Stomach smooth muscle (tissue), 2 donors: Measurements from ENCODE around the gene KIF24.
A peak's percentile ranks its signal among the peaks of the same experiment; 100 is the strongest.

ENCODE experiments used
- H3K27ac ChIP-seq: one replicate; pipeline ENCODE4 v1.7.0; 2013; ENCODE audit warnings: mild to moderate bottlenecking, low read length, inconsistent platforms
- H3K27me3 ChIP-seq, 2 donors: one replicate each; pipeline ENCODE4 v1.7.0; 2013; ENCODE audit warnings: low read length in 2 of 2; ENCODE audit not compliant: insufficient read depth in 2 of 2, control insufficient read depth in 1 of 2
- H3K36me3 ChIP-seq, 2 donors: one replicate each; pipeline ENCODE4 v1.7.0; 2013; ENCODE audit warnings: low read length in 2 of 2; ENCODE audit not compliant: control insufficient read depth in 2 of 2, insufficient read depth in 2 of 2
- H3K4me1 ChIP-seq: one replicate; pipeline ENCODE4 v1.7.0; 2013; ENCODE audit warnings: low read length; ENCODE audit not compliant: control insufficient read depth, insufficient read depth
- H3K4me3 ChIP-seq, 2 donors: one replicate each; pipeline ENCODE4 v1.7.0; 2013; ENCODE audit warnings: low read length in 2 of 2
- H3K9ac ChIP-seq, 2 donors: one replicate each; pipeline ENCODE4 v1.7.0; 2013; ENCODE audit warnings: low read length in 2 of 2, mild to moderate bottlenecking in 1 of 2
- H3K9me3 ChIP-seq, 2 donors: one replicate each; pipeline ENCODE4 v1.7.0; 2013; ENCODE audit warnings: low read length in 2 of 2; ENCODE audit not compliant: control insufficient read depth in 2 of 2
- donor health status: healthy.
- donor health status: Pancreatic carcinoma.

KIF24 gene, protein sequence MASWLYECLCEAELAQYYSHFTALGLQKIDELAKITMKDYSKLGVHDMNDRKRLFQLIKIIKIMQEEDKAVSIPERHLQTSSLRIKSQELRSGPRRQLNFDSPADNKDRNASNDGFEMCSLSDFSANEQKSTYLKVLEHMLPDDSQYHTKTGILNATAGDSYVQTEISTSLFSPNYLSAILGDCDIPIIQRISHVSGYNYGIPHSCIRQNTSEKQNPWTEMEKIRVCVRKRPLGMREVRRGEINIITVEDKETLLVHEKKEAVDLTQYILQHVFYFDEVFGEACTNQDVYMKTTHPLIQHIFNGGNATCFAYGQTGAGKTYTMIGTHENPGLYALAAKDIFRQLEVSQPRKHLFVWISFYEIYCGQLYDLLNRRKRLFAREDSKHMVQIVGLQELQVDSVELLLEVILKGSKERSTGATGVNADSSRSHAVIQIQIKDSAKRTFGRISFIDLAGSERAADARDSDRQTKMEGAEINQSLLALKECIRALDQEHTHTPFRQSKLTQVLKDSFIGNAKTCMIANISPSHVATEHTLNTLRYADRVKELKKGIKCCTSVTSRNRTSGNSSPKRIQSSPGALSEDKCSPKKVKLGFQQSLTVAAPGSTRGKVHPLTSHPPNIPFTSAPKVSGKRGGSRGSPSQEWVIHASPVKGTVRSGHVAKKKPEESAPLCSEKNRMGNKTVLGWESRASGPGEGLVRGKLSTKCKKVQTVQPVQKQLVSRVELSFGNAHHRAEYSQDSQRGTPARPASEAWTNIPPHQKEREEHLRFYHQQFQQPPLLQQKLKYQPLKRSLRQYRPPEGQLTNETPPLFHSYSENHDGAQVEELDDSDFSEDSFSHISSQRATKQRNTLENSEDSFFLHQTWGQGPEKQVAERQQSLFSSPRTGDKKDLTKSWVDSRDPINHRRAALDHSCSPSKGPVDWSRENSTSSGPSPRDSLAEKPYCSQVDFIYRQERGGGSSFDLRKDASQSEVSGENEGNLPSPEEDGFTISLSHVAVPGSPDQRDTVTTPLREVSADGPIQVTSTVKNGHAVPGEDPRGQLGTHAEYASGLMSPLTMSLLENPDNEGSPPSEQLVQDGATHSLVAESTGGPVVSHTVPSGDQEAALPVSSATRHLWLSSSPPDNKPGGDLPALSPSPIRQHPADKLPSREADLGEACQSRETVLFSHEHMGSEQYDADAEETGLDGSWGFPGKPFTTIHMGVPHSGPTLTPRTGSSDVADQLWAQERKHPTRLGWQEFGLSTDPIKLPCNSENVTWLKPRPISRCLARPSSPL (N-terminal part only)

DNA sequence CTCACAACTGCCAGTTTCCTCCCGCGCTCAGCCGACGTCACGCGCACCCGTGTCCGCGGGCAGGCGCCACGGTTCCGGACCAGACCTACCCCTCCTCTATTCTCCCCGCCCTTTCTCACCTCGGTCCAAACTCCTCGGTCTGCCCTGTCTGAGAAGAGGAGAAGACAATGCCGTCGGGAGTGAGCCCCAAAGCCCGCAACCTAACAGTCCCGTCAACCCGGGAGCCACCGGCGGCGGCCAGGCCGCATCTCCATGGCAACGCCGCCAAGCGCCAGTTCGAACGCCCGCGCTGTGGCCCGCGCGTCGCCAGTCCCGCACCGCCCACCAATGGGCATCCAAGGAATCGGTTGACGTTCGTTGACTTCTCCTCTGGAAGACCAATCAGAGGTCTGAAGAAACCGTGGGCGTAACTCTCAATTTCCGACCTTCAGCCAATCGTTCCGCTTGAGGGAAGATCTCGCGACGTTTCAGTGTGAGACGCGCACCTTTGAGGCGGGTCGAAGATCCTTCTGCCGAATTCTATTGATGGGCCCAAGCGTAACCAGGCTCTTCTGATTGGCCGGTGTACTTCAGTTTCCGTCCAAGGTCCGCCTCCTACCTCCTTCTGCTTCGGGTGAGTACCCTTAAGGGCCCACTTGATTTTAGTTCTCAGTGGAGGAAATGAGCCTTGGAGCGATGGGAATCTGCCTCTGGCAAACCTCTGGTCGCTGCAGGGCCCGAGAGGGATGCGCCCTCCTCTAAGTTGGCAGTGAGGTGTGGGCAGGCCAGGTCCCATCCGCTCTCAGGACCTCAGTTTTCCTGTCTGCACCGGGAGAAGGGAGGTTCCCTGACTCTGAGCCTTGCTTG lies at the start of gene KIF24, which contains the start of gene NUDT2:
KIF24 (minus strand) TSS at position 282 of the 846 bp plus-strand sequence. CDS start 17,922 bp downstream, outside the sequence.
NUDT2 (plus strand) TSS at position 583 of the 846 bp plus-strand sequence. CDS start 9,471 bp downstream, outside the sequence.
- Histone ChIP-seq H3K4me3 (peak within 1 kb of the TSS; percentile 77 to 98), H3K9me3 (no peaks in the 10 kb centered on the region), H3K4me1 (peaks cover 20% of the 10 kb centered on the region), H3K36me3 (no peaks in the 10 kb centered on the region), H3K27ac (peak within 1 kb of the TSS; percentile 95), H3K27me3 (no peaks in the 10 kb centered on the region), H3K9ac (peak within 1 kb of the TSS; percentile 88 to 98)

DNA sequence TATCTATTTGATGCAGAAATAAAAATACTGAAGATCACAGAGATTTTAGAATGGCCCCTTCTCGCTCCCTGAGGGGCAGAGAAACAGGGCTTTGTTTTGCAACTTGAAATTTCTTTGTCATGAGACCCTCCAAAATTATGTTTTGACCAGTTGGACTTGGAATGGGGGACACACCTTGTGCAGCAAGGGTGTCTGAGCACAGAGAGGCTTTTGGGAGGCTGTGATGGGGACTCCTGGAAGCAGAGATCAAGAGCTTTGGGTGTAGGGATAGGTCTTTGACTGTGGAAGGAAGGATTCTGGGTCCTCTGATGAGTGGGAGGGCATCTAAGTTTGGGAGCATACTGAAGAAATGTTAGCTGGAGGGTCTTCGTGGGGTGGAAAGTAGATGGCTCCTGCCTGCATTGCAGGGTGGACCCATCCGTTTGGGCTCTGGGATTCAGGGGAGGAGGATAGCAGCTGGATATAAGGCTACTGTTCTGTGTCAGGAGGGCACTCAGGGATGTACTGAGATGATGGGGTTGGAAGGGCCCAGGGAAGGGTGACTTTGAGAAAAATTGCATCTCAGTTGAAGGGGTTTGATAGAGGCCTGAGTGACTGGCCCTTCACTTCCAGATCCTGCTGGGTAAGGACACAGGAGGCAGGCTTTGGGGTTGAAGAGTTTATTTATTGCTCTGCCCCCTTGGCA lies 49.5 kb upstream of the KIF24 start:
- H3K9me3 ChIP-seq: no peaks in the 10 kb centered on the region
- peaks cover 58% of the 10 kb centered on the region for H3K4me1 ChIP-seq
- H3K27me3 ChIP-seq: no peaks in the 10 kb centered on the region
- no peak overlapping the region for H3K9ac ChIP-seq
- H3K27ac ChIP-seq: peak overlapping the region; percentile 49
- no peaks in the 10 kb centered on the region for H3K36me3 ChIP-seq
- H3K4me3 ChIP-seq: no peak overlapping the region

GRCh38 chr9:34377404-34377746 lies 48.3 kb upstream of the KIF24 start:
- no peaks in the 10 kb centered on the region for H3K27me3 ChIP-seq
- peaks cover 60% of the 10 kb centered on the region for H3K4me1 ChIP-seq
- no peaks in the 10 kb centered on the region for H3K36me3 ChIP-seq
- peak overlapping the region; percentile 70 to 91 for H3K4me3 ChIP-seq
- peak overlapping the region; percentile 88 for H3K27ac ChIP-seq
- no peaks in the 10 kb centered on the region for H3K9me3 ChIP-seq
- peak overlapping the region; percentile 64 to 84 for H3K9ac ChIP-seq

GRCh38 chr9:34376596-34377403 lies 47.7 kb upstream of the KIF24 start, which contains the start of gene MYORG:
TSS of gene MYORG (minus strand) at chr9:34376898. CDS start at chr9:34372943, 3,955 bp downstream.
- H3K4me1 ChIP-seq: peaks cover 60% of the 10 kb centered on the region

DNA sequence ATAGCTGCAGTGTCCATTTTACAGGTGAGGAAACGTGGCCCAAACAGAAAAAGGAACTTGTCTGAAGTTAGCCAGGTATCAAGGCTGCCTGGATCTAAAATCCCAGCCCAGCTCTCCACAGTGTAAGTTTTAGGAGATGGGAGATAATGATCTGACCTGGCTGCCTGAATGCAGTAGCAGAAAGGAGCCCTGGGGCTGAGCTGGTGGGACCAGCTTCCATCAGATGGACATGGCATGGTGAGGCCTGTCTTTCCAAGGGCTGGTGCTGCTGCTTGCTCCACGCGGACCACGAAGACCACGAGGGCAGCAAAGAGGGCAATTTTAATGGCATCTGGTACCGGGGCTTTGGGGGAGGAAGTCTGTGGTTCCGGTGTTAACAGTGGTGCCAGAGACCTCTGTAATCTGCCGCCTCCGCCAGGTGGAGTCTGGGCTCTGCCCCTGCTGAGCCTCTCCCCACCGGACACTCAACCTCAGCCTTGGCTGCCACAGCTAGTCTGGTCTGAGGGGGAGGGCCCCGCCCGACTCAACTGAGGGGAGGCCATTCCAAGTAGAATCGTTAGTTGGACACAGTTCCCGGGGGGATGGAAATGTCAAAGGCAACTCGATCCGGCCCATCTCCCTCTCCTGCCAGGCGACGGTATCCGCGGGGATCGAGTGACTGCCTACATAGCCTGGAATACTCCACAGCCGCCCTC lies 47.0 kb upstream of the KIF24 start:
- no peaks in the 10 kb centered on the region for H3K27me3 ChIP-seq

More at GRCh38 chr9:34376596-34377403, 47.7 kb upstream of the KIF24 start, which contains the start of gene MYORG:
- no peaks in the 10 kb centered on the region for H3K27me3 ChIP-seq
- no peaks in the 10 kb centered on the region for H3K9me3 ChIP-seq
- H3K36me3 ChIP-seq: peaks cover 2% of the 10 kb centered on the region in 2 donors
- peak within 1 kb of the TSS; percentile 88 for H3K27ac ChIP-seq
- peak within 1 kb of the TSS; percentile 70 to 91 for H3K4me3 ChIP-seq
- H3K9ac ChIP-seq: peak within 1 kb of the TSS; percentile 64 to 89

GRCh38 chr9:34374905-34375552 lies 46.0 kb upstream of the KIF24 start:
- Histone ChIP-seq H3K36me3 (peaks cover 11 to 19% of the 10 kb centered on the region in 2 donors), H3K4me3 (peak overlapping the region in 1 of 2 donors; percentile 91), H3K27ac (peak overlapping the region; percentile 88), H3K4me1 (peaks cover 48% of the 10 kb centered on the region), H3K9me3 (no peaks in the 10 kb centered on the region), H3K9ac (peak overlapping the region in 1 of 2 donors; percentile 42), H3K27me3 (no peaks in the 10 kb centered on the region)

More for the DNA sequence above, 47.0 kb upstream of the KIF24 start:
- H3K36me3 ChIP-seq: peaks cover 8 to 9% of the 10 kb centered on the region in 2 donors
- H3K4me3 ChIP-seq: peak overlapping the region; percentile 70 to 91
- H3K9me3 ChIP-seq: no peaks in the 10 kb centered on the region
- peak overlapping the region; percentile 64 to 89 for H3K9ac ChIP-seq
- H3K4me1 ChIP-seq: peaks cover 55% of the 10 kb centered on the region
- peak overlapping the region; percentile 88 for H3K27ac ChIP-seq

DNA sequence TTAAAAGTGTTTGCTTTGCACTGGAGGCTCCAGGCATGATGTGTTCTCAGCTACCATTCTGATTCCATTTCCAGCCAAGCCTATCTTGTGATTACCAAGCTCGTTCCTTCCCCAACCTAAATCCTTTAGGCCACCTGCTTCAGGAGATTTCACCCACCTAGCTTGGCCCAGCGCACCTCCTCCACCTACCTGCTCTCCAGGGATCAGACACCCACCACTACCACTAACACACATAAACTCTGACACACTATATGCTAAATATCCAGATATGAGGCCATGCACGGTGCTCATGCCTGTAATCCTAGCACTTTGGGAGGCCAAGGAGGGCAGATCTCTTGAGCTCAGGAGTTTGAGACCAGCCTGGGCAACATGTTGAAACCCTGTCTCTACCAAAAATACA lies 45.3 kb upstream of the KIF24 start:
- no peaks in the 10 kb centered on the region for H3K27me3 ChIP-seq
- peak overlapping the region; percentile 88 for H3K27ac ChIP-seq
- no peaks in the 10 kb centered on the region for H3K9me3 ChIP-seq
- H3K9ac ChIP-seq: no peak overlapping the region
- peaks cover 44% of the 10 kb centered on the region for H3K4me1 ChIP-seq
- H3K4me3 ChIP-seq: no peak overlapping the region
- H3K36me3 ChIP-seq: peaks cover 14 to 25% of the 10 kb centered on the region in 2 donors

DNA sequence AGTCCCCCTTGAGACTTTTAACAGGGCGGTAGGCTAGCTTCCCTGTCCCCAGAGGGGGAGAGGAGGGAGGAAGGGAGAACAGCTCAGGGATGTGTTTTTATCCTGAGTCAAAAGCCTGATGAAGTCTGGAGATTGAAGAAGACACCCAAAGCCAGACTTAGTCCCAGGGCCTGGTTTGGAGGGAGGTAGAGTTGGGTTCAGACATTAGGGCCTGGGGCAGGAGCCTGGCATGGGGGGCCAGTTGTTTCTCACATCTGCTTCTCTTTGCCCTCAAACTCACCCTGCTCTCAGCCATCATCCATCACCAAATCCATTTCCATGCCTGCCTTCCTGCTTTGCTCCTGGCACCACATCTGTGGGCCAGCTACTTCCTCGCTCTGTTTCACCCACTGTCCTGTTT lies 44.7 kb upstream of the KIF24 start:
- H3K27me3 ChIP-seq: no peaks in the 10 kb centered on the region
- no peak overlapping the region for H3K9ac ChIP-seq
- no peaks in the 10 kb centered on the region for H3K9me3 ChIP-seq
- no peak overlapping the region for H3K4me3 ChIP-seq
- H3K4me1 ChIP-seq: peaks cover 38% of the 10 kb centered on the region
- no peak overlapping the region for H3K27ac ChIP-seq
- H3K36me3 ChIP-seq: peaks cover 19 to 26% of the 10 kb centered on the region in 2 donors
